ENCODE data around the gene ELOB. TPM values are rescaled to one million over a fixed set of nuclear protein-coding genes. Genes with fewer than 3 reads are reported as not detected.
"Not testable (repeated sequence)": the region's sequence is repeated elsewhere in the genome, so short reads cannot be mapped to it uniquely, and the experiment has no call there.

The ELOB gene
- polyA plus RNA-seq, 1 experiment = 146 TPM

GRCh38 chr16:2724816-2725348 lies 52.2 kb downstream of the ELOB start:
- CTCF ChIA-PET = no interaction called here
- no peak overlapping the region for H3K27ac ChIP-seq (ENCODE audit: low read depth, low read length)
- H3K4me3 ChIP-seq (ENCODE audit: low read depth, low read length) = no peak overlapping the region
- DNase-seq (ENCODE audit: low read depth, low spot score) = no peak
- H3K27me3 ChIP-seq (ENCODE audit: control insufficient read depth, insufficient read depth, low read length) = peaks cover 4% of the 10 kb centered on the region
- TF ChIP-seq CTCF (IDR thresholded peaks at IDR 0.05; ENCODE audit: low read depth, low read length) = no peak
- no peaks in the 10 kb centered on the region; the same call in 1 of the 2 replicates for H3K9me3 ChIP-seq (ENCODE audit: control insufficient read depth, insufficient read depth, low read length)
- POLR2A ChIA-PET = no interaction called here

- no peak for TF ChIP-seq CTCF (IDR thresholded peaks at IDR 0.05; ENCODE audit: low read depth, low read length)
- DNase-seq (ENCODE audit: low read depth, low spot score) = no peak
- H3K9me3 ChIP-seq (ENCODE audit: control insufficient read depth, insufficient read depth, low read length) = no peaks in the 10 kb centered on the region; the same call in 1 of the 2 replicates
- H3K27ac ChIP-seq (ENCODE audit: low read depth, low read length) = no peak overlapping the region
- ChIA-PET CTCF (no interaction called here), POLR2A (no interaction called here)
- H3K27me3 ChIP-seq (ENCODE audit: control insufficient read depth, insufficient read depth, low read length) = peaks cover 4% of the 10 kb centered on the region
- no peak overlapping the region for H3K4me3 ChIP-seq (ENCODE audit: low read depth, low read length)
Observed at GRCh38 chr16:2724088-2724676, 52.9 kb downstream of the ELOB start.

- H3K27ac ChIP-seq (ENCODE audit: low read depth, low read length) = not testable (repeated sequence)
Observed at GRCh38 chr16:2721634-2722173, 55.4 kb downstream of the ELOB start.

More at GRCh38 chr16:2721634-2722173, 55.4 kb downstream of the ELOB start:
- H3K4me3 ChIP-seq (ENCODE audit: low read depth, low read length) = peak overlapping the region; percentile 61
- H3K27me3 ChIP-seq (ENCODE audit: control insufficient read depth, insufficient read depth, low read length); POLR2A ChIA-PET; DNase-seq (ENCODE audit: low read depth, low spot score); H3K9me3 ChIP-seq (ENCODE audit: control insufficient read depth, insufficient read depth, low read length); CTCF ChIA-PET: not testable (repeated sequence)

Small RNA genes lying within 50 kb of the gene (small RNA-seq; reads per million reads assigned to genes)
- not detected for gene SNORA3C (ENCODE audit: insufficient read length, low read depth)

Other genes with a start within 250 kb of the ELOB start
- gene CEMP1, start 245.9 kb downstream of the ELOB start, polyA plus RNA-seq (2011; rRNA removed) = not detected in 2 replicates
- gene PDPK1, start 239.3 kb downstream of the ELOB start, polyA plus RNA-seq (2011; rRNA removed) = 27.7 and 32.4 TPM in 2 replicates
- 27.7 and 27.8 TPM in 2 replicates for gene KCTD5, start 94.8 kb downstream of the ELOB start, polyA plus RNA-seq (2011; rRNA removed)
- gene PRSS27, start 57.1 kb downstream of the ELOB start, polyA plus RNA-seq (2011; rRNA removed) = 0.32 and 0.46 TPM in 2 replicates
- 80.5 and 116 TPM in 2 replicates for gene SRRM2, start 24.6 kb downstream of the ELOB start, polyA plus RNA-seq (2011; rRNA removed)
- gene PRSS33, start 10.3 kb upstream of the ELOB start, polyA plus RNA-seq (2011; rRNA removed) = not detected in 2 replicates
- gene PRSS41, start 21.2 kb upstream of the ELOB start, polyA plus RNA-seq (2011; rRNA removed) = not detected in 2 replicates
- 0.17 and 0.47 TPM in 2 replicates for gene PRSS21, start 40.0 kb upstream of the ELOB start, polyA plus RNA-seq (2011; rRNA removed)
- 0.40 and 0.48 TPM in 2 replicates for gene ZG16B, start 53.0 kb upstream of the ELOB start, polyA plus RNA-seq (2011; rRNA removed)
- gene PRSS22, start 80.9 kb upstream of the ELOB start, polyA plus RNA-seq (2011; rRNA removed) = 0.11 and 0.17 TPM in 2 replicates
- gene FLYWCH2, start 105.9 kb upstream of the ELOB start, polyA plus RNA-seq (2011; rRNA removed) = 22.4 and 37.5 TPM in 2 replicates
- 15.1 and 19.8 TPM in 2 replicates for gene FLYWCH1, start 134.7 kb upstream of the ELOB start, polyA plus RNA-seq (2011; rRNA removed)
- 0.04 TPM in 1 of 2 replicates, not detected in the other for gene KREMEN2, start 187.0 kb upstream of the ELOB start, polyA plus RNA-seq (2011; rRNA removed)
- 1.2 and 1.9 TPM in 2 replicates for gene PAQR4, start 192.1 kb upstream of the ELOB start, polyA plus RNA-seq (2011; rRNA removed)
- 1.2 and 1.3 TPM in 2 replicates for gene PKMYT1, start 203.2 kb upstream of the ELOB start, polyA plus RNA-seq (2011; rRNA removed)
- gene CLDN9, start 235.6 kb upstream of the ELOB start, polyA plus RNA-seq (2011; rRNA removed) = not detected in 2 replicates
- 0.07 and 0.10 TPM in 2 replicates for gene CLDN6, start 240.9 kb upstream of the ELOB start, polyA plus RNA-seq (2011; rRNA removed)
- 67.3 and 97.1 TPM in 2 replicates for gene TNFRSF12A, start 243.1 kb upstream of the ELOB start, polyA plus RNA-seq (2011; rRNA removed)
- 51.6 and 73.4 TPM in 2 replicates for gene HCFC1R1, start 246.7 kb upstream of the ELOB start, polyA plus RNA-seq (2011; rRNA removed)
- 14.5 and 16.7 TPM in 2 replicates for gene THOC6, start 246.8 kb upstream of the ELOB start, polyA plus RNA-seq (2011; rRNA removed)

All from AG04450 (cell line).